GM04503 (cell line): ENCODE data around the gene NEMF.
"Not testable (repeated sequence)": the region's sequence is repeated elsewhere in the genome, so short reads cannot be mapped to it uniquely, and the experiment has no call there.

ENCODE experiments used
- DNase-seq: peaks from one replicate; pipeline ENCODE4 v3.0.0-alpha.2; 2012; ENCODE audit warnings: low read depth

Gene NEMF, protein sequence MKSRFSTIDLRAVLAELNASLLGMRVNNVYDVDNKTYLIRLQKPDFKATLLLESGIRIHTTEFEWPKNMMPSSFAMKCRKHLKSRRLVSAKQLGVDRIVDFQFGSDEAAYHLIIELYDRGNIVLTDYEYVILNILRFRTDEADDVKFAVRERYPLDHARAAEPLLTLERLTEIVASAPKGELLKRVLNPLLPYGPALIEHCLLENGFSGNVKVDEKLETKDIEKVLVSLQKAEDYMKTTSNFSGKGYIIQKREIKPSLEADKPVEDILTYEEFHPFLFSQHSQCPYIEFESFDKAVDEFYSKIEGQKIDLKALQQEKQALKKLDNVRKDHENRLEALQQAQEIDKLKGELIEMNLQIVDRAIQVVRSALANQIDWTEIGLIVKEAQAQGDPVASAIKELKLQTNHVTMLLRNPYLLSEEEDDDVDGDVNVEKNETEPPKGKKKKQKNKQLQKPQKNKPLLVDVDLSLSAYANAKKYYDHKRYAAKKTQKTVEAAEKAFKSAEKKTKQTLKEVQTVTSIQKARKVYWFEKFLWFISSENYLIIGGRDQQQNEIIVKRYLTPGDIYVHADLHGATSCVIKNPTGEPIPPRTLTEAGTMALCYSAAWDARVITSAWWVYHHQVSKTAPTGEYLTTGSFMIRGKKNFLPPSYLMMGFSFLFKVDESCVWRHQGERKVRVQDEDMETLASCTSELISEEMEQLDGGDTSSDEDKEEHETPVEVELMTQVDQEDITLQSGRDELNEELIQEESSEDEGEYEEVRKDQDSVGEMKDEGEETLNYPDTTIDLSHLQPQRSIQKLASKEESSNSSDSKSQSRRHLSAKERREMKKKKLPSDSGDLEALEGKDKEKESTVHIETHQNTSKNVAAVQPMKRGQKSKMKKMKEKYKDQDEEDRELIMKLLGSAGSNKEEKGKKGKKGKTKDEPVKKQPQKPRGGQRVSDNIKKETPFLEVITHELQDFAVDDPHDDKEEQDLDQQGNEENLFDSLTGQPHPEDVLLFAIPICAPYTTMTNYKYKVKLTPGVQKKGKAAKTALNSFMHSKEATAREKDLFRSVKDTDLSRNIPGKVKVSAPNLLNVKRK

DNA sequence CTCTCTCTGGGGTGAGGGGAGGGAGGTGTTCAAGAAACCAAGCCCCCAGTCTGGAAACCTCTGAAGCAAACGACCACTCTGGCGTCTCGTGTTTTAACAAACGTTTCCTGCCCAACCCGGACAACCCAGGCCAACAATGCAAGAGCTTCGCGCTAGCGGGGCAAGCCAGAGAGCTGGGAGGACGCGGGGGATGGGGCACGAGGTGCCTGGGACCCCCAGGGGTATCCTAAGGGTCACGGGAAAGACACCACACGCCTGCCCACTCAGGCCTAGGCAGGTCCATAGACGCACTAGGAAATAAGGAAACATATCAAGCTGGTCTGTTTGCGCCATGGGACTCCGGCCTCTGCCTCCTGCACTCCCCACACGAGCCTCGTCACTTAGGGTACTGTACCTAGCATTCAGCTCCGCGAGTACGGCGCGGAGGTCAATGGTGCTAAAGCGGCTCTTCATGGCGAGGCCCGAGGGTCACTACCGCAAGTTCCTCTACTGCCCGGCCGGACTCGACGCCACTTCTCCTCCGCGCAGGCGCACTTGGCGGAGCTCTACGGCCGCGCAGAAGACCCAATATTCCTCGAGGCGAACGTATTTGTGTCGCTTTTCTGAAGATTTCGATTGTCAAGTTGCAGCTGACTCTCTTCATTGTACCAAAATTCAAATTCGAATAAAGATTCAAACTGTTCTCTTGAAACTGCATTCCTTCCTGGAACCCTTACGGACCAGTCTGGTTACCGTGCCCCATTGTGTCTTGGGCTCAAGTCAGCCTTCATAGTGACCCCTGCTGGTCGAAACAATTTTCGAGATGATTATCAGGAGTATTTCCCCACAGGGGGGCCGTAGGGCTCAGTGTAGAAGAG lies at the start of gene NEMF:
Gene NEMF, minus strand, starts transcription at position 488 of the 857 bp plus-strand sequence. Its CDS starts 35 bp downstream, at position 453.
- DNase-seq: peak; percentile 56

DNA sequence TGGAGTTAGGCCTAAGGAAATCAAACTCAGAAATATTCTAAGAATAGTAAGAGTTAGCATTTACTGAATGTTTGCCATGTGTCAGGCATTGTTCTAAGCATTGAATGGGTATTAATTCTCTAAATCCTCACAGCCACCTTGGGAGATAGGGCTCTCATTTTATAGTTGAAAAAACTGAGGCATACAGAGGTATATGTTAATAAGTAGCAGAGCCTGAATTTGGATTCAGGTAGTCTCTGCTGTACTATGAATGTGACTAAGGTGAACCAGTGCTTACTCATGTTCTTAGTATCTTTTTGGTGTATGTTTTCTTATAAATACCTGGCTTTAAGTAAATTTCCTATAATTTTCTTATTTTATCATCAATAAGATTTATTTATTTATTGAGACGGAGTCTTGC lies 48.4 kb upstream of the NEMF start:
- DNase-seq: no peak

DNA sequence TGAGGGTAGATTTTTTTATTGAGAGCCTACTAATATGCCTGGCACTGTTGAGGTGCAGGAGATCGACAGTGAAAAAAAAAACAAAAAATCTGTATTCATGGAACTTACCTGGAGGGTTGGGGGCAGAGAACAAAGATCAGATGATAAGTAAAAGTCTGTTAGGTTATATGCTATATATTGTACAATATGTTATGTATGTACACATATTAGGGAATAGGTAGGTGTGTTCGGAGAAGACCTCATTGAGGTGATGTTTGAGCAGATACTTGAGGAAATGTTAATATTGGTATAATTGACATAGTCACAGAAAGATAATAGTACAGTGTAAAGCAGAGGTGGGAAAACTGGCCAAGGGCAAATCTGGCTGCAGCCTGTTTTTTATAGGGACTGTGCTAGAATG lies 45.9 kb upstream of the NEMF start:
- DNase-seq: no peak

DNA sequence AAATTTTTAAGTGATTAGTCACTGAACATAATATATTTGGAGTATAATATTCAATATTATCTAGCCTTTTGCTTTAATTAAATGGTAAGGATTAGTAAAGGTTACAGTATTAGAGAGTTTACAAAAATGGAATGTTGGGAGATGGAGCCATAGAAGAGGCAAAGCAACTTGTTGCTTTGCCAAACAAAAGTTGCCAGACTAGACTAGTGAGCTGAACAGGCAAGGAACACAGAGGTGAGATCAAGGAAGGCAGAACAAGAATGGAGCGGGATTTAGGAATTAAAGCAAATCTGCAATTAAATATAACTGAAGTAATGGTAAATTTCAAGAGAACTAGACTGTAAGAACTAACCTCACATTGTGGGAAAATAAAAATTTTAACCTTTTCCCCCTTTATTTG lies 45.4 kb upstream of the NEMF start:
- no peak for DNase-seq

DNA sequence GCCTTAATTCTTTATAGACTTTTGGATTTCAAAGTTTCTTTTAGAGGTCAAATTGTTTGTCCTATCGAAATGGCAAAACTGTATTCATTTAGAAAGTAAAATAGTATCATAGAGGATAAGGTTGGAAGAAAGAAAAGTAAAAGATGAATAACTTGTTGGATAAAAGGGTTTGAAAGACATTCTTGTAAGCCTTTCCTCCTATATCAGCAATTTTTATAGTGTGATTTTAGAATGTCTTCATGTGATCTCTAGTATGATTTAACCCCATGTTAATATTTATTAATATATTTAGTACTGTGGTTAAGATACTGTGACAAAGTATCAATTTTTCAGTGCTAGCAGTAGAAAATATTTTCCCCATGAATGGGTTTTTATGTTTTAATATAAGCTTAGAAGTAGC lies 44.8 kb upstream of the NEMF start:
- DNase-seq: no peak

DNA sequence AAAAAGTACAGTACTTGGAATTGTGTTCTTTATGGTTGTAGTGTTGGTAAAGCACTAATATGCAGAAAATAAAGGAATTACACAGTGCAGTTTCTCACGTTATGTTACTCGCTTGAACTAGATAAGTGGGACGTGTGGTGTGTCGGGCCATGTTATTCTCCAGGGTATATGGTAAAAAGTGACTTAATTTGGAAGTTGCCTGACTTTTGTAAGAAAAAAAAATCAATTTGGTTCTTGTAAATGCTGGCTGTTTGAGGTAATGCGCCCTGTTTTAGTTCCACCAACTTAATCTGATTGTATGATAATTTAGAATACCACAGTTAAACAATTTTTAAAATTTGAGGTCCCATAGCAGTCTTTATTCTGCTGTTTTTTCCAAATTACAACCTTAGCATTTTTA lies 44.4 kb upstream of the NEMF start:
- no peak for DNase-seq

DNA sequence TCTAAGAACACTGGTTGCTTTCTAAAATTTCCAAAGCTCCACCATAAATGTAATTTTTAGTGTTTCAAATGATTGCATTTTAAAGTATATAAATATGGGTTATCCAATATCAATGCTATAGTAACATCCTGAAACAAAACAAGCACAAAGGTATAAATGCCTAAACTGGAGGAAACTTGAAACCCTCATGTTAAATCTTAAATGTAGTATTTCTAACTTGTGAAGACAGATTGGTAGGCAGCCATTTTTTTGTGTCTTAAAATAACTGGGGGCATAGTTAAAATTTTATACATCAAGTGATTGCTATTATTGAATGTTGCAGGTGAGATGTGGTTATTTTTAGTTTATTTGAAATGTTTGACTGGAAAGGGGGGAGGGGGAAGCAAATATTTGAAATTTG lies 43.7 kb upstream of the NEMF start:
- not testable (repeated sequence) for DNase-seq

DNA sequence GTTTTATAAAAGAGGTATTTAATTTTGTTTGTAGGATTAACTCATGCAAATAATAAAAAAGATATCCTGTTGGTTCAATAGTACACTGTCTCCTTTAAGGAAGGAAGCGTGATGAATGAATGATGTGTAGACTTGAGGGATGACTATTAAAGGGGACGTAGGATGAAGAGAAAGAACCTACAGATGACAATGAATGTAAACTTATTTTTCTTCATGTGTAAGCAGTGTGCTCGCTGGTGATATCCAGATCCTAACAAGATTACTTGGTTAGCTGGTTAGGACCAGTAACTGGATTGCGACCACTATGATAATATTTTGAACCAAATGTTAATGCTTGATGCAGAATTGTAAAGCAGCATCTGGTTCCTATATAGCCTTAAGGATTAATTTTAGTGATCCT lies 42.9 kb upstream of the NEMF start:
- no peak for DNase-seq

DNA sequence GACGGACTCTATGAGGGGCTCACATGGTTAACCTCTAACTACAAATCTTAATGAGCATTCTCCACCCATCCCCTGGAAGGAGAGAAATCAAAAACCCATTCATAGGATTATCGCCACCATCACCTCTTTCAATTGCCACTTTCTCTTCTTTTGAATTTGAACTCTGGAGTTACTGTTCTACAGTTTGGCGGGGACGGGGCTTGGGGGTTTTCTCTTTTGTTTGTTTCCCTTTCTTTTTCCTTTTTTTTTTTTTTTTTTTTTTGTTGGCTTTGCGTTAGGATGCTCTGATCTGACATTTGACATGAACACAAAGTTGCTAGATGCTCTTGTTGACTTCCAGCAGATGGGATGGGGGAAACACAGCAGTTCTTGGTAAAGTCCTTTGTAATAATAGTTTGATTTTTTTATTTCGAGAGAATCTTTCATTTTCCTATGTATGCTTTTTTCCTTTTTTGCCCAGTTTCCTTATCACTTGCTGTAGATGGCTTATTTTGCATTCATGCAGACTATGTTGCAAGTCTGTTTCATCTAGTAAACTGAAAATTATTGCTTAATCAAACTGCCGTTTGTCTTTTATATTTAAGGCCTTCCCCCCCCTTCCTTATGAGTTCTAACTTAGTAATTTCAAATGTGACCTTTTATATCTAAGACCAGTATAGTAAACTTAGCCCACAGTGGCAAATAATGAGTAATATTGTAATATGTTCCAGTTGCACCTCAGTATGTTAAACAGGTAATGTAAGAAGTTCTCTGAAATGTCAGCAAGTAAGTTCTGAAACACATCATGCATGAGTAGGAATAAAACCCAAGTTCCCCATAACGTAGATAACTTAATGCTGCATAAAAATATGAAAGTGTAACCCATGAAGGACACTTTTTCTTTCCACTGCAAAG lies 41.9 kb upstream of the NEMF start:
- not testable (repeated sequence) for DNase-seq

DNA sequence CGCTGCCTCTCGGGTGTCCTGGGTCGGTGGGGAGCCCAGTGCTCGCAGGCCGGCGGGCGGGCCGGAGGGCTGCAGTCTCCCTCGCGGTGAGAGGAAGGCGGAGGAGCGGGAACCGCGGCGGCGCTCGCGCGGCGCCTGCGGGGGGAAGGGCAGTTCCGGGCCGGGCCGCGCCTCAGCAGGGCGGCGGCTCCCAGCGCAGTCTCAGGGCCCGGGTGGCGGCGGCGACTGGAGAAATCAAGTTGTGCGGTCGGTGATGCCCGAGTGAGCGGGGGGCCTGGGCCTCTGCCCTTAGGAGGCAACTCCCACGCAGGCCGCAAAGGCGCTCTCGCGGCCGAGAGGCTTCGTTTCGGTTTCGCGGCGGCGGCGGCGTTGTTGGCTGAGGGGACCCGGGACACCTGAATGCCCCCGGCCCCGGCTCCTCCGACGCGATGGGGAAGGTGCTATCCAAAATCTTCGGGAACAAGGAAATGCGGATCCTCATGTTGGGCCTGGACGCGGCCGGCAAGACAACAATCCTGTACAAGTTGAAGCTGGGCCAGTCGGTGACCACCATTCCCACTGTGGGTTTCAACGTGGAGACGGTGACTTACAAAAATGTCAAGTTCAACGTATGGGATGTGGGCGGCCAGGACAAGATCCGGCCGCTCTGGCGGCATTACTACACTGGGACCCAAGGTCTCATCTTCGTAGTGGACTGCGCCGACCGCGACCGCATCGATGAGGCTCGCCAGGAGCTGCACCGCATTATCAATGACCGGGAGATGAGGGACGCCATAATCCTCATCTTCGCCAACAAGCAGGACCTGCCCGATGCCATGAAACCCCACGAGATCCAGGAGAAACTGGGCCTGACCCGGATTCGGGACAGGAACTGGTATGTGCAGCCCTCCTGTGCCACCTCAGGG lies 41.0 kb upstream of the NEMF start:
- no peak for DNase-seq

DNA sequence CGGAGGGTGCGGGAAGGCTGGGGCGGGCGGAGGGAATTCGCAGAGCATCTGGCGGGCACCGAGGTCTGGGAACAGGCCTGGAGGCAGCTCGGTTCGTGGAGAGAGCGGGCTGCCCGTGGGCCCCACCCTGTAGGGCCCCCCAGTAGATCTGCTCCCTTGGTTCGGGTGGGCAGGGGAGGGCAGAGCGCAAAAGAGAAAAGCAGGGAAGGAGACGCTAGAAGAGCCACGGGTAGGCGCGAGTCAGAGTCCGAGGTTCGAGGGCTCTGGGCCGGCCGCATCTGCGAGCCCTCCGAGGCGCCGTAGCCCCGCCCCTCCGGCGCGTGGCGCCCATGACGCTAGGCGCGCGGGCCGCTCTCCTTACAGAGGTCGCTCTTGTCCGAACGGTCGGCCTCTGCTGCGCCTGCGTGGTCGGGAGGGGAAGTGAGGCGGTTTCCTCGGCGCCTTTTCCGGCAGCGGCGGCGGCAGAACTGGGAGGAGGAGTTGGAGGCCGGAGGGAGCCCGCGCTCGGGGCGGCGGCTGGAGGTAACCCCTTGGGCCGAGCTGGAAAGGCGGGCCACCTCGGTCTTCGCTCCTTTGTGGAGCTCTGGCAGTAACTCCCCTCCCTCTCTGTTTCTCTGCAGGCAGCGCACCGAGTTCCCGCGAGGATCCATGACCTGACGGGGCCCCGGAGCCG lies 40.2 kb upstream of the NEMF start, which contains the start of gene ARF6:
Gene ARF6, plus strand, starts transcription at position 447 of the 673 bp plus-strand sequence. CDS start 655 bp downstream, outside the sequence.
- peak; percentile 81 for DNase-seq

DNA sequence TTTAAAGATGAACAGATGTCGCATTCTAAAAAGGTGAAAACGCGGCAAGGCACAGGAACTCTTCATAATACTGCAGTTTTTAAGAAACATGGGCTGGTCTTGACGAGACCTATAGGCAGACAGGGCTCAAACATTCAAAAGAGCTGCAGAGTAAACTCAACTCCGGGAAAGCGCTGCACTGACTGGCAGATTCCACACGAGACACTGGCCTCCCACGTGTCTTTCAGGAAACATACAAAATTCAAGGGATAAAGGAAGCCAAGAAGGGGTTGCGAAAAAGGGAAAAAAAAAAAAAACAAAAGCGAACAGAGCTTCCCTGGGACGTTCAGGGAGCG lies 39.7 kb upstream of the NEMF start:
- no peak for DNase-seq

DNA sequence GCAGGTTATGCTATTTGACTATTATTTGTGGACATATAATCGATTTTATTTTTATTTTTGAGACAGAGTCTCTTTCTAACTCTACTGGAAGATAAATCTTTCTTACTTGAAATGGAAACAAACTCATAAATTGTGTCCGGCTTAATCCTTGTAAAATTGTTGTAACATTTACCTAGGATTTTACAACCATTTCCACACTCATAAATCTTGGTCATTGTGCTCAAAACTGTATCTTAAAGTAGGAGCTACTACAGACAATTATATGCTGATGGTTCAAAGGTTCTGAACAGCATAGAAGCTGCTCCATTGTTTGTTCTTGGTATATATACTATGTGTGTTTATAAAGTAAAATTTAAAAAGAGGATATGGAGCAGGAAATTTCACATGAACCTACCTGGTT lies 35.7 kb upstream of the NEMF start:
- DNase-seq: no peak

DNA sequence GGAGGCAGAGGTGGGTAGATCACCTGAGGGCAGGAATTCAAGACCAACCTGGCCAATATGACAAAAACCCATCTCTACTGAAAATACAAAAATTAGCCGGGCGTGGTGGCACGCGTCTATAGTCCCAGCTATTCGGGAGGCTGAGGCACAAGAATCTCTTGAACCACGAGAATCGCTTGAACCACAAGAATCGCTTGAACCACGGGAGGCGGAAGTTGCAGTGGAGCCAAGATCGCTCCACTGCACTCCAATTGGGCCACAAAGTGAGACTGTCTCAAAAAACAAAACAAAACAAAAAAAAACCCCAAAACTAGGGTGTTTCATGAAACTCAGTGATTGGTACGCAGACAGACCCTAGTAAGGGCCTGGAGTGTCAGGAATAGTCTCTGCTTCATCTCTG lies 33.9 kb upstream of the NEMF start:
- no peak for DNase-seq

DNA sequence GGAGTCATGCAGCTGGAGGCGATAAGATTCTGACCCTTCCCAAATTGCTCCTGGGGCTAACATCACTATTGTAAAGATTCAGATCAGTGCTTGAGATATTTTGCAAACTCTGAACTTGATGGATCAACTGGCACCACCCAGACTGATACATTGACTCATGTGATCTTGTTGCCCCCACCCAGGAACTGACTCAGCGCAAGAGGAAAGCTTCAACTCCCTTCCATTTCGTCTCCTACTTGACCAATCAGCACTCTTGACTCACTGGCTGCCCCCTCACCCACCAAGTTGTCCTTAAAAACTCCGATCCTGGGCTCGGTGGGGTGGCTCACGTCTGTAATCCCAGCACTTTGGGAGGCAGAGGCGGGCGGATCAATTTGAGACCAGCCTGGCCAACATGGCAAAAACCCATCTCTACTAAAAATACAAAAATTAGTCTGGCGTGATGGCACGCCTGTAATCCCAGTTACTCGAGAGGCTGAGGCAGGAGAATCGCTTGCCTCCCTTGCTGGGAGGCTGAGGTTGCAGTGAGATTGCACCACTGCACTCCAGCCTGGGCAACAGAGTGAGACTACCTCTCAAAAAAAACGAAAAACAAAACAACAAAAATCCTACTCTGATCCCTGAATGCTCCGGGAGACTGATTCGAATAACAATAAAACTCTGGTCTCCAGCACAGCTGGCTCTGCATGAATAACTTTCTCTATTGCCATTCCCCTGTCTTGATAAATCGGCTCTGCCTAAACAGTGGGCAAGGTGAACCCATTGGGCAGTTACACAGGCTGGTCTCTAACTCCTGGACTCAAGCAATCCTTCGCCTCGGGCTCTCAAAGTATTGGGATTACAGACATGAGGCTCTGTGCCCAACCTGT lies 30.5 kb upstream of the NEMF start:
- no peak for DNase-seq

DNA sequence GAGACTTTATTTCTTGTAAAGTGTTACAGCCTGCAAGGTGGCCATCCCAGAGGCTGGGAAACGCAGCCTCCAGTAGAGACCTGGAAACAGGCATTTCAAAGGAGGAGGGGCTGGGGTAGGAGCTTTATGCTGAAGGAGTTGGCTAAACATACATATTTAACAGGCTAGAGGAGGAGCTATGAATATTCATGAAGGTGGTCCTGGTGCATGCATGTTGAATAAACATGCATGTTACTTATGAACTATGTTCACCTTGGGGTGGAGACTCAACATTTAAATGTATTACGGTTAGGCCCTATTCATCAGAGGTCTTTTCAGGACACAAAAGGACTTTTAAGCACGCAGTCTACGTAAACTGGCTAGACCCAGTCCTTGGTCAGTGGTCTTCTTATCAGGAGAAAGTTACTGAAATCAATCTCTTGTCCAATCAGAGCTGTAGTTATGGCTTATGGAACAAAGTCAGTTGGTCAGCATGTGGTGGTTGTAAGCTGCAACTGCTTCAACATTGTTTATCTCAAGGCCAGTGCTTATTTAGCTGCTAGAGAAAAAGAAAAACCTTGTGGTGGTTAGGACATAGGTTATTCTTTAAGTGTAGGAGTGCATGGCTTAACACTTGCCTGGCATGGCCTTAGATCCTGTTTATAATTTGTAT lies 28.9 kb upstream of the NEMF start:
- DNase-seq: no peak

DNA sequence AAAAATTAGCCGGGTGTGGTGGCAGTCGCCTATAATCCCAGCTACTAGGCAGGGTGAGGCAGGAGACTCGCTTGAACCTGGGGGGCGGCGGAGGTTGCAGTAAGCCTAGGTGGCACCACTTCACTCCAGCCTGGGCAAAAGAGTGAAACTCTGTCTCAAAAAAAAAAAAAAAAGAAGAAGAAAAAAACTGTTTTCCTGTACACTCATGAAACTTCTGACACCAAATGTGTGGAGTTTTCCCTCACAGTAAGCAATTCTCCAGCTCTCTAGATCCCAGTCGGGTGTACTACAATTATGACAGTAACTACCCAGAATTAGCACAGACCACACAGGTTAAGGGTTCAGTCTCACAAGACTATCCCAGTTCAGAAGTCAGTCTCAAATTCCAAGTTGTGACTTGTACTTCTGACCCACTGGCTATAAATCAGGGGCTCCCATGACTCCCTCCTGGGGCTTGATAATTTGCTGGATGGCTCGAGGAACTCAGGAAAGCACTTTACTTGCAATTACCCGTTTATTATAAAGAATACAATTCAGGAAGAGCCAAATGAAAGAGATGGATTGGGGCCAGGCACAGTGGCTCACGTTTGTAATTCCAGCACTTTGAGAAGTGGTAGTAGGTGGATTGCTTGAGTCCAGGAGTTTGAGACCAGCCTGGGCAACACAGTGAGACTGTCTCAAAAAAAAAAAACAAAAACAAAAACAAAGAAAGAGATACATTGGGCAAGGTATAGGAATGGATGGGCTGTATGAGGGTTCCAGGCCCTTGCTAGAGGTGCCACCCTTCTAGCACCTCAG lies 27.9 kb upstream of the NEMF start:
- no peak for DNase-seq
